ENCODE measurements around the gene RPS27L. TPM values are rescaled to one million over a fixed set of nuclear protein-coding genes. Genes with fewer than 3 reads are reported as not detected.
"Not testable (repeated sequence)": the region's sequence is repeated elsewhere in the genome, so short reads cannot be mapped to it uniquely, and the experiment has no call there.

RPS27L gene
- total RNA-seq, 1 donor from 2014 or later = 118 TPM

DNA sequence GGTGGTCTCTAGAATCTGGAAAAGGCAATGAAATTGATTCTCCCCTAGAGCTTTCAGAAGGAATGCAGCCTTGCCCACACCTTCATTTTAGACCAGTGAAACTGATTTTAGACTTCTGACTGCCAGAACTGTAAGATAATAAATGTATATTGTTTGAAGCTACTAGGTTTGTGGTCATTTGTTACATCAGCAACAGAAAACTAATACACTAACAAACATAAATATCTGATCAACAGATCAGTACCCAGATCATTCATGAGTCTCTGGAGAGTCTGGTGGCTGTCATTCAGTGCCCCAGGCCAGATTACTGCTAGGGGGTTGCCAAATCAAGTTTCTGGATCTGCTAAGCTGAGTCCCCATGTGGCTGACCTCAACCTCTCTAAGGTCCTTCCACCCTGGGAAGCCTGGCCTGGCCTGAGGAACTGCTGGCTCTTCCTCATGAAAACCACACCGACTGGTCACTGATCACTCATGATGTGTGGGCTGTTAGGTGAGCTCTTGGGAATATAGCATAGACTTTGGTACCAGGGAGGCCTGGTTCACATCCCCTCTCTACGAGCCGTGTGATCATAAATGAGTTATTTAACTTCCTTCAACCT is 46.8 kb downstream of the RPS27L start:
- intact Hi-C loops (cut with DNase I) = no loop called here
- ATAC-seq (no peak), DNase-seq (ENCODE audit: low spot score) (no peak)

DNA sequence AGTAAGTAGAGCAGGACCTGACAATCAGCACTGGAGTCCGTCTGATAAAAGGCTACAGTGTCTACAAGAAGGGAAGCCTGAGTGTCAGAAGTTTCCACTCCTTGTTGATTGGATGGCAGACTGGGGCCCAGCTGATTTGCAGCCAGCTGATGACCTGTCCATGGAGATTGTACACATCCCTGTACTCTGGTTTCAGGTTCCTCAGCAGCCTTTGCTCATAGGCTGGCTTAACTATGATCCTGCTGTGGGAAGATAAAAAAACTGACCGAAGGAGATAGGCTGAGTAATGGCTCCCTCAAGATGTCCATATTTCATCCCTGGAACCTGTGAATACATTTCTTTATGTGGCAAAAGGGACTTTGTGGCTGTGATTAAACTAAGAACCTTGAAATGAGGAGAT is 47.4 kb downstream of the RPS27L start:
- DNase-seq (ENCODE audit: low spot score) (no peak), ATAC-seq (no peak)
- intact Hi-C loops (cut with DNase I) = no loop called here

DNA sequence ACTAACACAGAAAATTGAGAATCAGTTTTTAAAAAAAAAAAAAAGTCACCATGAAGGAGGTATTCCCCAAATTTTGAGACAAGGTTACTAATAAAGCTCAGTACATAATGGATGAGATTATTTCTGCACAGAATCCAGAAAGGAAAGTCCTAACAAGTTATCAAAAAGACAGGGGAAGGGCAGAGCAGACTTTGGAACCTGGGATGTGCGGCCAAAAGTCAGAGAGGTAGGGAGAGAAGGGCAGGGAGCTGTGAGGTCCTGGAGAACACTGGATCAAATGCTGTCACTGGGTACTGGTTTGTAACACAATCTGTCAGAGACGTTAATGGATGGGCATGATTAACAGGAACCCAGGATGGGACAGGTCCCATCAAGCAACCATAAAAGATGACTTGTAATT is 47.8 kb downstream of the RPS27L start:
- intact Hi-C loops (cut with DNase I) = no loop called here
- DNase-seq (ENCODE audit: low spot score) = no peak
- no peak for ATAC-seq

DNA sequence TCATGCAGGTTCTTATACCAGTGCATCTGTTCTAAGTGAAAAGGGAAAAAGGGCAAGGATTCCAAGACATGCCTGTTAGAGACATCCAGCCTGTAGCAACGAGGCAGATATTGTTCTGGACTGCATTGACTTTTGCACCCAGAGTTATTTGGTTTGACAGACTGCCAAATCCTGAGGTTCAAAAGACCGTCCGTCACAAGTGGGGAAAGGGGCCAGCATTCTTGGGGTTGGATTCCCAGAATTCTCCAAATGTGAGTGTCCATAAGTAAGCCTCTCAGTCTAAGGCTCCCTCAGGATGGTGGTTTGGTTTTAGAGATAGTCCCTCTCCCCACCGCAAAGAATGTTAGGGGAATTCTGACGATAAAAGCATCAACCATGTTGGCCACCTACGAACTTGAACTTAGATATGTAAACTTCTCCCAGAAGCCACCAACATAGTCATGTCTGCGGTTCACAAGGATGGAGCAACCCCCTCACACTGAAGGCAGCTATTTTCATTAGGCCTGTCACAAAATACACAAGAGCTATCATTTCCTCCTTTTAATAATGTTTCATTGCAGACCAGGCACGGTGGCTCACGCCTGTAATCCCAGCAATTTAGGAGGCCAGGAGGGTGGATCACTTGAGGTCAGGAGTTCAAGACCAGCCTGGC is 49.3 kb downstream of the RPS27L start:
- DNase-seq (ENCODE audit: low spot score) = peak; percentile 80

DNA sequence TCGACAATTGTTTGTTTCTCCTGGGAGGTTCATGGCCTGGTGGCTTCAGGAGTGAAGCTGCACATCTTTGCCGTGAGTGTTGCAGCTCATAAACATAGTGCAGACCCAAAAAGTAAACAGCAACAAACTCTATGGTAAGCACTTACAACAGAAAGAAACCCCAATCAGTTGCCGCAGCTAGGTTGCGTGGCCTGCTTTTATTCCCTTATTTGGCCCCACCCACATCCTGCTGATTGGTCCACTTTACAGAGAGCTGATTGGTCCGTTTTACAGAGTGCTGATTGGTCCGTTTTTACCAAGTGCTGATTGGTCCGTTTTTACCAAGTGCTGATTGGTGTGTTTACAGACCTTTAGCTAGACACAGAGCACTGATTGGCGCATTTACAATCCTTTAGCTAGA is 51.9 kb downstream of the RPS27L start:
- intact Hi-C loops (cut with DNase I); DNase-seq (ENCODE audit: low spot score); ATAC-seq: not testable (repeated sequence)

More for the DNA sequence above, 49.3 kb downstream of the RPS27L start:
- intact Hi-C loops (cut with DNase I) = no loop called here
- peak; percentile 91 for ATAC-seq

DNA sequence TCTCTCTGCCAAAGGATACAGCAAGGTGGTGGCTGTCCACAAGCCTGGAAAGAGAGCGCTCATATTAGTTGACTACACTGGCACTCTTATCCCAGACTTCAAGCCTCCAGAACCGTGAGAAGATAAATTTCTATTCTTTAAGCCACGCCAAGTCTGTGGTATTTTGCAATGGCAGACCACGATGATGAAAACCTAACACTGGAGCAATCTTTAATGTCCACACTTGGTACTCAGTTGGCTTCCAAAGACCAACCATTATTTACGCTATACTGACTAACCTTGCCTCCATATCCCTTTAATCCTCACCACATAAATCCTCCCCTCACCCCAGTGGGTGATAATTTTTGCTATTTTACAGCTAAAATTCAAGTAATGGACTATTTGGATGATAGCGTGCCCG is 52.5 kb downstream of the RPS27L start:
- intact Hi-C loops (cut with DNase I) = no loop called here
- ATAC-seq = no peak
- no peak for DNase-seq (ENCODE audit: low spot score)

DNA sequence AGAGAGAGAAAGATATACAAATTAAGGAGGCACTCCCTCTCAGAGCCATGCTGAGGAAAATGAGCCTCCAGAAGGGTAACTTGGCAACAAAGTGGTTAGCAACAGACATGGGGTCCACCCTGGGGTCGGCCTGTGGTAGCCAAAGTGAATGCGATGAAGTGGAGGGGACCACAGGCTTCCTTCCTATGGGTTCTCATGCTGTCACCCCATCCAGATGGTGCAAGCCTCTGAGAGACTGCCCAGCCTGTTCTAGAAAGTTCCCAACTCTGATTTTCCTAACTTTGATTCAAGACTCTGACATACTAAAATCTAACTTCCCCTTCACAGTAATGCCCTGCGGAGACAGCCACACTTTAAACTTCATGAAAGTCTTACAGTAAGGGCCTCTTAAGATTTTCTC is 53.9 kb downstream of the RPS27L start:
- intact Hi-C loops (cut with DNase I) = no loop called here
- no peak for DNase-seq (ENCODE audit: low spot score)
- ATAC-seq = no peak

DNA sequence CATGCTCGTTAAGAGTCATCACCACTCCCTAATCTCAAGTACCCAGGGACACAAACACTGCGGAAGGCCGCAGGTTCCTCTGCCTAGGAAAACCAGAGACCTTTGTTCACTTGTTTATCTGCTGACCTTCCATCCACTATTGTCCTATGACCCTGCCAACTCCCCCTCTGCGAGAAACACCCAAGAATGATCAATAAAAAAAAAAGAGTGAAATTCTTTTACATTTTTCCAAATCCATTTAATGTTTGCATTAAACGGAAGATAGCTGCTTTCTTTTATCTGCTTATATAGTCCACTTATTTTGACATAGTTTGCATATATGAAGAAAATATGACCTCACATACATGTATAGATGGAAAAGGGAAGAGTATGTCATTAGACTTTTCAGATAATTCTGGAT is 57.7 kb downstream of the RPS27L start:
- DNase-seq (ENCODE audit: low spot score); ATAC-seq: not testable (repeated sequence)
- intact Hi-C loops (cut with DNase I) = loop anchor here (10.0 kb wide), 2 partner anchors 255 to 315 kb away; no protein-coding TSS in a partner anchor

DNA sequence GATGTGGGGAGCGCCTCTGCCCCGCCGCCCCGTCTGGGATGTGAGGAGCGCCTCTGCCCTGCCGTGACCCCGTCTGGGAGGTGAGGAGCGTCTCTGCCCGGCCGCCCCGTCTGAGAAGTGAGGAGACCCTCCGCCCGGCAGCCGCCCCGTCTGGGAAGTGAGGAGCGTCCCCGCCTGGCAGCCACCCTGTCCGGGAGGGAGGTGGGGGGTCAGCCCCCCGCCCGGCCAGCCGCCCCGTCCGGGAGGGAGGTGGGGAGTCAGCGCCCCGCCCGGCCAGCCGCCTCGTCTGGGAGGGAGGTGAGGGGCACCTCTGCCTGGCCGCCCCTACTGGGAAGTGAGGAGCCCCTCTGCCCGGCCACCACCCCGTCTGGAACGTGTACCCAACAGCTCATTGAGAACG is 58.4 kb downstream of the RPS27L start:
- ATAC-seq; DNase-seq (ENCODE audit: low spot score): not testable (repeated sequence)
- intact Hi-C loops (cut with DNase I) = loop anchor here (10.0 kb wide), 2 partner anchors 254 to 314 kb away; no protein-coding TSS in a partner anchor

Other genes with a start within 250 kb of the RPS27L start
- 396 TPM for gene TPM1, start 114.7 kb downstream of the RPS27L start, total RNA-seq
- gene LACTB, start 35.6 kb downstream of the RPS27L start, total RNA-seq = 16.8 TPM
- 69.4 TPM for gene RAB8B, start 32.1 kb upstream of the RPS27L start, total RNA-seq
- gene APH1B, start 120.1 kb upstream of the RPS27L start, total RNA-seq = 22.5 TPM
- gene CA12, start 224.4 kb upstream of the RPS27L start, total RNA-seq = 4.0 TPM